ACC112 (cell line): Measurements from ENCODE around the gene RXFP2.

Source experiments
- H2AFZ ChIP-seq: fragments of 200-600 bp; sonication (generic); one replicate; pipeline ENCODE4 v1.6.0; 2017; ENCODE audit warnings: antibody characterized with exemption, low read length; ENCODE audit not compliant: unreplicated experiment
- H3K27ac ChIP-seq: fragments of 200-600 bp; sonication (generic); 2 replicates; pipeline ENCODE4 v1.5.1; 2014; ENCODE audit warnings: low read depth, mild to moderate bottlenecking, antibody characterized with exemption, low read length, moderate library complexity
- H3K27me3 ChIP-seq: fragments of 200-600 bp; sonication (generic); 2 replicates; pipeline ENCODE4 v1.6.1; 2014; ENCODE audit warnings: mild to moderate bottlenecking, antibody characterized with exemption, low read length, moderate library complexity, mixed read lengths; ENCODE audit not compliant: insufficient read depth
- H3K36me3 ChIP-seq: fragments of 200-600 bp; sonication (generic); 2 replicates; pipeline ENCODE4 v1.6.1; 2016; ENCODE audit warnings: mild to moderate bottlenecking, antibody characterized with exemption, low read length, moderate library complexity, mixed read lengths; ENCODE audit not compliant: insufficient read depth
- H3K4me1 ChIP-seq: fragments of 200-600 bp; sonication (generic); one replicate; pipeline ENCODE4 v1.6.1; 2016; ENCODE audit warnings: low read length, mixed read lengths; ENCODE audit not compliant: insufficient read depth, unreplicated experiment, control insufficient read depth
- H3K4me3 ChIP-seq: fragments of 200-600 bp; sonication (generic); 2 replicates; pipeline ENCODE4 v1.5.1; 2014; ENCODE audit warnings: mild to moderate bottlenecking, low read depth, low read length
- H3K79me2 ChIP-seq: fragments of 200-600 bp; sonication (generic); one replicate; pipeline ENCODE4 v1.6.0; 2016; ENCODE audit warnings: low read length; ENCODE audit not compliant: control insufficient read depth, unreplicated experiment, insufficient read depth

RXFP2 gene

GRCh38 chr13:31824705-31825517 is 85.6 kb downstream of the RXFP2 start:
- Histone ChIP-seq H3K79me2 (no peaks in the 10 kb centered on the region), H3K27me3 (no peaks in the 10 kb centered on the region), H3K4me3 (no peak overlapping the region), H3K36me3 (no peaks in the 10 kb centered on the region), H2AFZ (no peak overlapping the region), H3K27ac (no peak overlapping the region), H3K4me1 (no peaks in the 10 kb centered on the region)

DNA sequence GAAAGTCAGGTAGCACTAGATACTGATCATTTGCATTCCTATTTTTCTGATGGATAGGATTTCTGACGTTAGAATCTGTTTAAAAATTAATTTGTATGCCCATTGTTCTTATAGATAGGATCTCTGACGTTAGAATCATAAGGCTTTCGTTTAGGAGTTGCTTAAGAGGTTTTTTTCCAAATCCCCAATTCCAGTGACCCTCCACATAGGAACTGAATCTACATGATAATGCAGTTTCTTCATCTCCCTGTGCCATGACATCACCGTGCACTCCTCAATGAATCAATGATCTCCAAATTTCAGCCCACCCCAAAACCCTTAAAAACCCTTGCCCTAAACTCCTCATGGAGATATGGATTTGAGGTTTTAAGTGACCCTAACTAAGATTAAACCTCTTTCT is 87.2 kb downstream of the RXFP2 start:
- Histone ChIP-seq H3K27me3 (no peaks in the 10 kb centered on the region), H3K79me2 (no peaks in the 10 kb centered on the region), H2AFZ (no peak overlapping the region)

GRCh38 chr13:31827707-31828106 is 88.4 kb downstream of the RXFP2 start:
- Histone ChIP-seq H3K79me2 (no peaks in the 10 kb centered on the region), H3K4me1 (no peaks in the 10 kb centered on the region), H3K4me3 (no peak overlapping the region), H3K27me3 (no peaks in the 10 kb centered on the region), H2AFZ (no peak overlapping the region), H3K27ac (no peak overlapping the region), H3K36me3 (no peaks in the 10 kb centered on the region)

More for the DNA sequence above, 87.2 kb downstream of the RXFP2 start:
- no peak overlapping the region for H3K27ac ChIP-seq
- H3K4me1 ChIP-seq = no peaks in the 10 kb centered on the region
- H3K36me3 ChIP-seq = no peaks in the 10 kb centered on the region
- H3K4me3 ChIP-seq = no peak overlapping the region

- no peaks in the 10 kb centered on the region for H3K79me2 ChIP-seq
- H3K4me3 ChIP-seq = no peak overlapping the region
- no peaks in the 10 kb centered on the region for H3K4me1 ChIP-seq
Observed at GRCh38 chr13:31835932-31836331, 96.6 kb downstream of the RXFP2 start.

GRCh38 chr13:31843044-31843443 is 103.7 kb downstream of the RXFP2 start:
- H3K36me3 ChIP-seq = no peaks in the 10 kb centered on the region
- no peaks in the 10 kb centered on the region for H3K79me2 ChIP-seq
- no peak overlapping the region for H2AFZ ChIP-seq
- peaks cover 21% of the 10 kb centered on the region for H3K27me3 ChIP-seq
- no peak overlapping the region for H3K4me3 ChIP-seq
- no peaks in the 10 kb centered on the region for H3K4me1 ChIP-seq
- no peak overlapping the region for H3K27ac ChIP-seq

More at GRCh38 chr13:31835932-31836331, 96.6 kb downstream of the RXFP2 start:
- no peak overlapping the region for H3K27ac ChIP-seq
- no peak overlapping the region for H2AFZ ChIP-seq
- H3K27me3 ChIP-seq = peaks cover 3% of the 10 kb centered on the region; the same call in 1 of the 2 replicates
- H3K36me3 ChIP-seq = no peaks in the 10 kb centered on the region

GRCh38 chr13:31846182-31846938 is 107.0 kb downstream of the RXFP2 start:
- H3K27me3 ChIP-seq = peaks cover 18% of the 10 kb centered on the region
- H3K4me1 ChIP-seq = no peaks in the 10 kb centered on the region
- peak overlapping the region; percentile 73 for H3K4me3 ChIP-seq
- no peak overlapping the region for H3K27ac ChIP-seq
- no peaks in the 10 kb centered on the region for H3K36me3 ChIP-seq
- H3K79me2 ChIP-seq = no peaks in the 10 kb centered on the region
- H2AFZ ChIP-seq = peak overlapping the region; percentile 92

- Histone ChIP-seq H3K4me3 (peak overlapping the region; percentile 73), H3K27ac (no peak overlapping the region), H3K79me2 (no peaks in the 10 kb centered on the region), H3K27me3 (peaks cover 18% of the 10 kb centered on the region), H3K4me1 (no peaks in the 10 kb centered on the region), H3K36me3 (no peaks in the 10 kb centered on the region), H2AFZ (peak overlapping the region; percentile 74)
Observed at GRCh38 chr13:31846961-31847752, 107.8 kb downstream of the RXFP2 start.

DNA sequence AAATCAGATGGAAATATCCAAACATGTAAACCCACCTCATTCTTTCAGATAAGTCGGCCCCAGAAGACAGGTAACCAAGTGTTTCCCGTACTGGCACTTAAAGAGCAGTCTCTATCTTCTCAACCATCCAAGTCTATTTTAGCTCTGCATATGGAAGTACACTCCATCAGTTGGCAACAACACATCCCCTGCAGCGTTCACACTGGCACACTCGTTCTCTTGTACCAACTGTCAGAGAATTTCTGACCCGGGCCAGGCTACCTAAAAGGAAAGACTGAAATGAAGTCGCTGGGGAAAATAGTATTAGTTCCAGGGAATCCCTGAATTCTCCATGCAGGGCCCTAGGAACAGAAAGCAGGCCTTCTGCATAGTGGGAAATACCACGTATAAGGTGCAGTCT is 109.3 kb downstream of the RXFP2 start:
- Histone ChIP-seq H3K36me3 (no peaks in the 10 kb centered on the region), H3K27me3 (peaks cover 15% of the 10 kb centered on the region), H3K27ac (no peak overlapping the region), H2AFZ (no peak overlapping the region), H3K79me2 (no peaks in the 10 kb centered on the region), H3K4me1 (no peaks in the 10 kb centered on the region), H3K4me3 (no peak overlapping the region)

- Histone ChIP-seq H2AFZ (no peak overlapping the region), H3K27me3 (peaks cover 9% of the 10 kb centered on the region), H3K79me2 (no peaks in the 10 kb centered on the region), H3K4me3 (no peak overlapping the region), H3K4me1 (no peaks in the 10 kb centered on the region), H3K36me3 (no peaks in the 10 kb centered on the region), H3K27ac (no peak overlapping the region)
Observed at GRCh38 chr13:31849206-31849605, 109.9 kb downstream of the RXFP2 start.

DNA sequence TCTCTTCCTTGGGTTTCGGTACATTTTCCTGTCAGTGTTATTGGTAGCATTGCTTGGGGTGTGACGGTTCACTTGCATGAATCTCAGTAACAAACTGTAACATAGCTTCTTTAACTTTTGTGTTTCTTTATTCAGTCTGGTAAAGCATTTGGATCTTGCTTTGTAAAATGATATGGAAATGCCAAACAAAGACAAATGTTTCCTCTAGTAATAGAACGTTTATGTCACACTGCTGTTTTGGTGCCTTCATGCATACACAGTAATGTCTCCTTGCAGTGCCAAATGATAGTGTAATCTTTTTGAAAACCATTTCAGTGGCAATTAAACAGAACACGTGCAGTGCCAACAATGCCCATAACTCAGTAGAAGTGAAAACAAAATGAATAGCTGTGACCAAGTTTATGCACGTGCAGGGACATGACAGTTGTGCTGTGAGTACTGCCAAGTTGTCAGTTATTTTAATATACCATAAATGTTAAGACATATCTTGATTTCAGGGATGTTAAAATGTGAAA is 110.8 kb downstream of the RXFP2 start:
- H3K27me3 ChIP-seq = peaks cover 1% of the 10 kb centered on the region
- H2AFZ ChIP-seq = no peak overlapping the region
- no peaks in the 10 kb centered on the region for H3K36me3 ChIP-seq
- no peaks in the 10 kb centered on the region for H3K4me1 ChIP-seq
- H3K27ac ChIP-seq = no peak overlapping the region
- no peak overlapping the region for H3K4me3 ChIP-seq
- H3K79me2 ChIP-seq = no peaks in the 10 kb centered on the region
